Fibroblast of gingiva (primary cell): ENCODE results near the gene NEIL3.
A peak's percentile ranks its signal among the peaks of the same experiment; 100 is the strongest.
"Not testable (repeated sequence)": the region's sequence is repeated elsewhere in the genome, so short reads cannot be mapped to it uniquely, and the experiment has no call there.

Source experiments
- DNase-seq: peaks from one replicate; pipeline ENCODE4 v3.0.0-alpha.2; 2011; ENCODE audit warnings: low read depth

NEIL3 gene

DNA sequence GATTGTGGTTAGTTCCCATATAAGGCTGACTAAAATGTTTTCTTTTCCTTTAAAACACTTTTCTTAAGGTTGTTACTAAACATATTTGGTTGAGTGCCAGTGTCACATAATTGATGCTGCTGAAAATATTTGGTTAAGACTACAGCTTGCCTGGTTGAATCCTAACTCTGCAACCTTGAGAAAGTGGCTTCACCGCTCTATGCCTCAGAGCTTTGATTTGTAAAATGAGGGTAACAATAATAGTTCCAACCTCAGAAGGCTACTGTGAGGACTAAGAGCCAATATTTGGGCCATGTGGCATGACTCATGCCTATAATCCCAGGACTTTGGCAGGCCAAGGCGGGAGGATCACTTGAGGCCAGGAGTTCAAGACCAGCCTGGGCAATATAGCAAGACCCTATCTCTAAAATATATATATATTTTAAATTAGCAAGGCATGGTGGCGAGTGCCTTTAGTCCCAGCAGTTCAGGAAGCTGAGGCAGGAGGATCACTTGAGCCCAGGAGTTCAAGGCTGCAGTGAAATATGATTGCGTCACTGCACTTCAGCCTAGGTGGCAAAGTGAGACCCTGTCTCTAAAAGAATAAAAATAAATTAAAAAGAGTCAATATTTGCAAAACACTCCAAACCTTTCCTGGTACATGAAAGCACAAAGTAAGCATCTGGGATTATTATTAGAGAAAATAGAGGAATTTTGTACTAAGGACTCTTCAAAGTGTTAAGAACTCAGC lies 7.1 kb upstream of the NEIL3 start:
- DNase-seq: peak; percentile 13

DNA sequence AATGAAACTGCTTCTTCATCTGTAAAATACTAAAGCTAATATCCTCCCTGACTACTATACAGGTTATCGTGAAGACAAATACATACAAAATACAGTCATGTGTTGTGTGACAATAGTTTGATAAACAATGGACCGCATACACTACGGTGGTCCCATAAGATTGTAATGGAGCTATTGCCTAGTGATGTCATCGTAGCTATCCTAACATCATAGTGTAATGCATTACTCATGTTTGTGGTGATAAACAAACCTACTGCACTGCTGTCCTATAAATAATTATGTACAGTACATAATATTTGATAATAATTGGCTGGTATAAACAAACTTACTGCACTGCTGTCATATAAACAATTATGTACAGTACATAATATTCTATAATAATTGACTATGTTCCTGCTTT lies 5.6 kb upstream of the NEIL3 start:
- no peak for DNase-seq

DNA sequence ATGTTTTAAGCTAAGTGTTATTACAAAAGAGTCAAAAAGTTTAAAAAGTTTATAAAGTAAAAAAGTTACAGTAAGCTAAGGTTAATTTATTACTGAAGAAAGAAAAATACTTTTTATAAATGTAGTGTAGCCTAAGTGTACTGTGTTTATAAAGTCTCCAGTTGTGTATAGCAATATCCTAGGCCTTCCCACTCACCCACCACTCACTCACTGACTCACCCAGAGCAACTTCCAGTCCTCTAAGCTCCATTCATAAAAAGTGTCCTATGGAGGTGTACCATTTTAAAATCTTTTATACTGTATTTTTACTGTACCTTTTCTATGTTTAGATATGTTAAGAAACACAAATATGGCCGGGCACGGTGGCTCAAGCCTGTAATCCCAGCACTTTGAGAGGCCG lies 4.8 kb upstream of the NEIL3 start:
- not testable (repeated sequence) for DNase-seq

DNA sequence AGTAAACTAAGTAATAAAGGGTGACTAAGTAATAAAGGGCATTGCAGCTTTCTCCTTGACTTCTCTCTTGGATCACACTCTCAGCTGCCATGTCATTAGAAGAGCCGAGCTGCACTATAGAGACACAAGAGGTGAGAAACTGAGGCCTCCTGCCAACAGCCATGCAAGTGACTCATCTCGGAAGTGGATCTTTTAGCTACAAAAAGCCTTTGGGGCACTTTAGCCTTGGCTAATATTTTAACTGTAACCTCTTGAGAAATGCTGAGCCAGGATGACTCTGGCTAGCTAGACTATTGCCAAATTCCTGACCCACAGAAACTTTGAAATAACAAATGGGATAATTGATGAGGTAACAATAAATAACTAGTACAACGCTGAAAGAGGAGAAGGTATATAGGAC lies 1.5 kb upstream of the NEIL3 start:
- DNase-seq: peak; percentile 91

DNA sequence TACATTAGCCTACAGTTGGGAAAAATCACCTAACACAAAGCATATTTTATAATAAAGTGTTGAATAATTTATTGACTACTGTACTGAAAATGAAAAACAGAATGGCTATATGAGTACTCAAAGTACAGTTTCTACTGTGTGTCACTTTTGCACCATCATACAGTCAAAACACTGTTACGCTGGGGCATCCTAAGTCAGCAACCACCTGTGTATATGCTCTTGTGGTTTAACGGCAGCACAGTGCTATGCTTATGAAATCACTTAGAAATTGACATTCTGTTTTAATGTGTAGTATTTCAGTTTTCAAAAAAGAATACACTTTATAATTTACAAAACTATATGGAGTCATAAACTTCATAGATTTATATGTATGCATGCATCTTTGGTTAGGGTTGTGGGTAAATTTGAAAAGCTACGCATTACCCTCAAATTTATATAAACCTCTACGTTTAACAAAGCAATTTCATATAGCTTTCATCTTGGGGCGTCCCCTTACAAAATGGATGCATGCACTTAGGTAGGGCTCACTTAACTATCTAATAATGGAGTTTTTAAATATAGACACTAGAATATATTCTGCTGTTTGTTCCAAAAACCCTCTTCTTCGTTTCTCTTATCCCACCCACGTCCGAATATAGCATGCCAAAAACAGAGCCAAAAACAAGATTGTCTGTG lies 690 bp upstream of the NEIL3 start:
- DNase-seq: no peak

DNA sequence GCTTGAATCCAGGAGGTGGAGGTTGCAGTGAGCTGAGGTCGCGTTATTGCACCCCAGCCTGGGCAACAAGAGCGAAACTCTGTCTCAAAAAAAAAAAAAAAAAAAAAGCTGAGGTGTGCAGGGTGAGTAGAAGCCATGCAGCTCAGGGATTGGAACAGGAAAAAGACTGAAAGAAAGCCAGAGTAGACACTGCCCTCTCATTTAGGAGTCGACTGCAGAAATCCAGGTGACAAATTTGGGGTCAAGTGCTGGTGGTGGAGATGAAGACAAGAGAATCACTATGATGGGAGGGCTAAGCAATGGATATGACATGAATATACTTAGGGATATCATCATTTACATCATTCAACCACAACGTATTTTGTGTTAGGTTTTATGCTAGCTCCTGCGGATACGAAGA lies 1.9 kb downstream of the NEIL3 start:
- DNase-seq: no peak

DNA sequence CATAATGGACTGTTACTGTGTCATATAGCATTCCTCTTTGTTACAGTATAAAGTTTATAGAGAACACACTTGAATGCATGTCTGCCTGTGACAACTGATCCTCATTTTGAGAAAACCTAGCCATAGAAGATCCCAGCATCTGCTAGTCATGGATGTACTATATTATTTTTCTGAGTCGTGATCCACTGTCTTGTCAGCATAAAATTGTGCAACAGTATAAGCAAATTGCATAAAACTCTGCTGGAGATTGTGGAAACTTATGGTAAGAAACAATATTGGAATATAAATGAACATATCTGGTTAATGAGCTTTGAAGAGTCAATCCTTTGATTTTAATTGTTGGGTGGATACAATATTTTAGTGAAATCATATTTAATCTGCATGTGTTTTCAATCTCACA lies 3.6 kb downstream of the NEIL3 start:
- DNase-seq: peak; percentile 57

DNA sequence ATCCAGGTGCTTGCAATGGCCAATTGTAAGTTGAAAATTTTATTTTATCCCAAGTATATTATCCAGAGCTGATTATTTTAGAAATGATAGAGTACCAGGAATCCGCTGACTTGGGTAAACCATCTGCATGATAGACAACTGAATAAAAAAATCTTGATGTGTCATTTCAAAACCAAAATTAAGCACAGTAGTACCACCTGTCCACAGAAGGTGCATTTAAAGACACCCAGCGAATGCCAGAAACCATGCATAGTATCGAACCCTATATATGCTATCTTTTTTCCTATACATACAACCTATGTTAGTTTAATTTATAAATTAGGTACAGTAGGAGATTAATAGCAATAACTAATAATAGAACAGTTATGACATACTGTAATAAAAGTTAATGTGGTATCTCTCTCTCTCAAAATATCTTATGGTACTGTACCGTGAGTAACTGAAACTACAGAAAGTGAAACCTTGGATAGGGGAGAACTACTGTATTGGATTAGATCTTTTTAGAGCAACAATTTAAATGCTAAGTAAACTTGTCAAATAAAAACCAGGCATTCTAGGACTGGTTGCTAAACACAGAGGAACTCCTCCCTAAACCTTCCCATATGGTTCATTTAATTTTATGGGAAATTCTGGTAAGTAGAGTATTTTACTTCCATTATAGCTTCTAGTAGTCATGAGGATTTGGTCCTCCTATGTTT lies 6.2 kb downstream of the NEIL3 start:
- DNase-seq: peak; percentile 29

DNA sequence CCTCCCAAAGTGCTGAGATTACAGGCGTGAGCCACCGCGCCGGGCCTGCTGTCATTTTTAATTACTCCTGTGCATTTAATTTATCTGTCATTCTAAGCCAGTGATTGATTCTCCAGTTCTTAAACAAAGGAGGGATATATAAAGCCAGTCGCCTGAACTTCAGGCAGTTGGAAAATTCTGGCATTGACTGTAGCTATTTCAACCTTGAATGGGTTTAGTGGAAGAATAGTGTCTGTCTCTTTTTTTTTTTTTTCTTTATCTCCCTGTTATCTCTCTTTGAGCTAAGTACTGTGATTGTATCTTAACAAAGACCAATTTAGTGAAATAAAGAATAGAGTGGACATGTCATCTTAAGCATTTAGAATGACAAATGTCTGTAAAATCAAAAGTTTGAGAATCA lies 11.0 kb downstream of the NEIL3 start:
- no peak for DNase-seq

DNA sequence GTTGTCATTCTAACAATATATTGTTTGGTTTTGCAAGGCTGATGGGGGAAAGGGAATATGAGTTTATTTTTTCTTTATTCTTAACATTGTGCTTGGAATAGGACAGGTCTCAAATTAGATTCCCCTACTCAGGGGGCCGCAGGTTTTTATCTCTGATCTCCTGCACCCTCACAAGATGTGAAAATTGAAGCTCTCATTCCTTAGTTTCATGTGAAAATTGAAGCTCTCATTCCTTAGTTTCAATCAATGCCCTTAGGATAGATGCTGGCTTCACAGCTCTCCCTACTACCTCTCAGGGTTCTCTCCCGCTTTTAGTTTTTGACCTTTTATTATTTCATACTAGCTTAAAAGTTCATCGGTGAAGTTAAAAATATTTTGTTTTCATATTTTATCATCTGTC lies 12.0 kb downstream of the NEIL3 start:
- no peak for DNase-seq

DNA sequence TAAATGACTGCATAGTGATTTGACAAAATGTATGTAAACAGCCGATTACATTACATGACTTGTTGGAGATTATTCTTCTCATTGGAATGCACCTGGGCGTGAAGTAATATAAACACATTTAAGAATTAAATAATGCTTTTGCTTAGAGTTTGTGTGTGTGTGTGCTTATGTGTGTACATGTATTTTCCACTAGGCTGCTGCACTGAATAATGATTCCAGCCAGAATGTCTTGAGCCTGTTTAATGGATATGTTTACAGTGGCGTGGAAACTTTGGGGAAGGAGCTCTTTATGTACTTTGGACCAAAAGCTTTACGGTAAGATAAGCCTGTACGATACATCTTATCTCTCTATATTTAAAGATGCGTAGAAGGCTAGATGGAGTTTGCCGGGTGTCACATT lies 12.6 kb downstream of the NEIL3 start:
- peak; percentile 31 for DNase-seq

DNA sequence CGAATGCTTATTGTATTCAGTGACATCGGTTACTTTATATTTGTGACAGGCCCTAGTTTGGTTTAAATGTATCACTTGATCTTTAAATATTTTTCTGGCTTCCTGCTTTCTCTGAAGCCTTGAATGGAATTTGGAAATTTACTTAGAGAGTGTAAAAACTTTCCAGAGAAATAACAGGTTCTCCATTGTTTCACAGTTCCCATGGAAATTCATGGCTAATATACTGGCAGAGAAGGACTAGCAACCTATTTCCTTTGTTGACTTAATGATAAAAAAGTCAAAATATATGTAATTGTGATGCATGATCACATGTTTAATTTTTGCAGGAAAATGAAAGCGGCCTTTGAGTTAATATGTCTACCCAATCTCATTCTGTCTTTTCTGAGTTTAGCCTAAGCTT lies 13.2 kb downstream of the NEIL3 start:
- DNase-seq: no peak

DNA sequence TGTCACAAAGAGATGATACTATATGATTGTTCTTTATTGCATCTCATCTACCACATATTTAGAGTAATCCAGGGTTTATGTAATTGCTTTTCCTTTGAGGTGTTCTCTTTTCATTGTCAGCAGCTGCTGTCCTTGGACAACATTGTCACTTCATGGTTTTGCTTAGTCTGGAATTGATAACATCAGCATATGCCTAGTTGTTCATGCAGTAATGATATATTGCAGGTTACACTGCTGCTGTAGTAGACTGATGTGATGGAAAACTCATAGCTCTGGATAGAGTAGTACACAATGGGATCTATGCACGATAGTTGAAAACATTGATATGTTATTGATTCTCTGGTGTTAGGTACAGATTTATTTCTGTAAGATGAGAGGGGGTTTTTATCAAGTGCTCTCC lies 13.7 kb downstream of the NEIL3 start:
- no peak for DNase-seq

DNA sequence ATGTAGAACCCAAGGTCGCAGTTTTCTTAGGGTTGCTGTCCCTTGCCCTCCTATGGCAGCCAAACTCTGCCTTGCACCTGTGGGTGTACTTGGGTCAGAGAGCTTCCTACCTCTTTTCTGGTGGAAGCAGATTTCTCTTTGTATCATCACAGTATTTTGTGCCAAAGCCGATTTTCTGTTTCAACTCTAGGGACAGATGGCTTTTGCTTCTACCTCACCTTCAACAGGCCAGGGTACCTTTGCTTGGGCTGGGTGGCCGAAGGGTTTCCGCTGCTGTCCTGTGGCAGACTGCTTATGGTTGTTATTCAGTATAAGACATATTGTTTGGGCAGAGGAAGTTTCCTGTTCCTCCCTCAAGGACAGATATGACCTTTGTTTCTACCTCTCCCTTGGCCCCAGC lies 22.4 kb downstream of the NEIL3 start:
- no peak for DNase-seq

DNA sequence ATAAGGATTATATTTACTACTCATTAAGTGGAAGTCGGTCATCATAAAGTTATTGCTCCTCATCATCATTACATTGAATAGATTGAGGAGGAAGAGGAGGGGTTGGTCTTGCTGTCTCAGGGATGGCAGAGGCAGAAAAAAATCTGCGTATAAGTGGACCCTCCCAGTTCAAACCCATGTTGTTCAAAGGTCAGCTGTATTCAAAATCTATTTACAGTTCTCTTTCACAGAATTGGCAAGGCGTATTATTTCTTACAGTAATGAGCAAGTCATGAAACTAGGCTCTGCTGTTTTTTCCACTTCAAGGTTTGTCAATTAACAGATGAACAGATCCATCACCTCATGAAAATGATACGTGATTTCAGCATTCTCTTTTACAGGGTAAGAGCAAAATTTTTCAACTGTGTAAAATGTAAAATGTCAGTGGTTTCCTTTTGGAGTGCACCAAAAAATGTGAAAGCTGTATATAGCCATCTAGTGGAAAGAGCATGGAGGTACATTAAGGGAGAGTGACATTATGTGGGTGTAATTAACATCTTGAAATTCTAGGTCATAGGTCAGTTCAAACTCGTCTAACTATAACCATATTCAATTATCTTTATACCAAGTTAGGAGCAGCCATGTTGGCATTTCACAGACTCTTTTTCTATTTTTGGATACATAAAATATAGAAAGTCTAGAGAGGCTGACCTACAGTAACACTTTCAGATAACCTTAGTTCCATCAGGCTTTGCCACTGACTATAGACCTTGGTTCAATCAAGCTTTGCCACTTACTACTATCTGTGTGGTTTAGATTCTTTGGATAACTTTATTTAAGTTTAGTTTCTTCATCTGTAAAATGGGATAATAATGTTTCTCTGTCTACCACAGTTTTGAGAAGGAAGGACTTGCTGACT lies 30.1 kb downstream of the NEIL3 start:
- peak; percentile 48 for DNase-seq

DNA sequence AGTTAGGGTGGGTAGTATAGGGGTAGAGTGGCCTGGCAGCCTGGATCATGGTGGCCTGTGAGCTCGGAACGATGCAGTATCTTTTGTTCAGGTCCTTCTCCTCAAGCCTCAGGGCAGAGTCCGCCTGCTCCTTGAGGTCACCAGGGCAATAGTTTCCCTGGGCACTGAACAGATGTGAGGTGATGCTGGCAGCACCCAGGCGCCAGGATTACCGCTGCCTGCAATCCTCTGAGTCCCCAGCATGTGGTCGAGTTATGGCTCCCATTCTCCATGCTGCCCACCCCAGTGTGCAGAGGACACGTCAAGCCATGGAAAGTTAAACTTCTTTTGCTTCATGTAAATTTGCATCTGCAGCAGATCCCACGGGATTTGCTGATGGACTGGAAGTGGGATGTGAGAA lies 38.7 kb downstream of the NEIL3 start:
- DNase-seq: no peak

DNA sequence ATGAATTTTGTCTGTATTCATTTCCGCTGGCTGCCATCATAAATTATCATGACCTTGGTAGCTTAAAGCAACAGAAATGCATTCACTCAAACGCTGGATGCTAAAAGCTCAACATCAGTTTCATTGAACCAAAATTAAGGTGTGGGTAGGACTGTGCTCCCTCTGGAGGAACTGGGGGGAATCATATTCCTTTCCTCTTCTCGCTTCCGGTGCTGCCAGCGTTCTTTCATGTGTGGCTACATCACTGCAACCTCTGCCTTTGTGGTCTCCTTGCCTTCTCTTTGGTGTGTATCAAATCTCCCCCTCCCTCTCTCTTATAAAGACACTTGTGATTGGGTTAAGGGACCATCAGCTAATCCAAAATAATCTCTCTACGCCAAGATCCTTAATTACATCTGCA lies 39.5 kb downstream of the NEIL3 start:
- DNase-seq: no peak

DNA sequence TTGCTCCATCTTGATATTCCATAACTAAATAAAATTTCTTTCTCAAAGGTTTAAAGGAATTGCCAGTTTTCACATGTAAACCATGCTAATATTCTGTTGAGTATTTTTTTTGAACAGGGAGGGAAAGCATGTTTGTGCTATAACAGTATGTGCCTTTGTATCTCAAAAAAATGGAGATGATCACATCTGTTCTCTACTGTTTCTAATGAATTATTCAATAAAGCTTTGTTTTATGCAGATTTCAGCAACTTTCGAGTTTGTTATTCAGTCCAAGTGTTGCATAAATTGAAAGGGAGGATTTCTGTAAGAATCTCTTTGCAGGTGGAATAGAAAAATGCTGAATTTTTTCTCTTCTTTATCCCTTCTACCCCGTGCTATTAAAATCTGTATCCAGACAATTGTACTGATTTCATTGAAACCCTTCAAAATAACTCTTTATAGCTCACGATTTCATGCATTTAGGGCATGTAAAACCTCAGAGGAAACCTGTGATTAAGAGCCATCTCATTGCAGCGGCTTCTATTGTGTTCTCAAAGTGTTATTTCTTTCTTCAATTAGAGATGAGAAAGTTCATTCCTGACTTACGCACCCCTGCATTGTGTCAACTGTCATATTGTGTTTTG lies 42.1 kb downstream of the NEIL3 start:
- DNase-seq: no peak

DNA sequence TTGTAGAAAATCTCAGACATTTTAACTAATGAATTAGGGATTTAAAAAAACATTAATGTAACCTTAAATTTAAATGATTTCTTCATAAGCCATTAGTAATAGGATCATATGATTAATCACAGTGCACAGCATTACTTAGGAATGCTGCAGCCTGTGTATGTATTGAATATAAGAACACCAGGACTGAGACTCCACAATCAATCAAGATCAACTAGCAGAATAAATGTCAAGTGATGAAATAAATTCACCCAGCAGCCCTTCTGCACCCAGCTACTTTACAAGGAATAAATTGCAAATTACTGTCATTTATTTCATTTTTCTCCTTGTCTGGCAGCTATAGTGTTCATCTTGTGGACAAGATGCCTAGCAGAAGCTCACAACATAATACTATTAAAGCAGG lies 46.5 kb downstream of the NEIL3 start:
- DNase-seq: no peak

DNA sequence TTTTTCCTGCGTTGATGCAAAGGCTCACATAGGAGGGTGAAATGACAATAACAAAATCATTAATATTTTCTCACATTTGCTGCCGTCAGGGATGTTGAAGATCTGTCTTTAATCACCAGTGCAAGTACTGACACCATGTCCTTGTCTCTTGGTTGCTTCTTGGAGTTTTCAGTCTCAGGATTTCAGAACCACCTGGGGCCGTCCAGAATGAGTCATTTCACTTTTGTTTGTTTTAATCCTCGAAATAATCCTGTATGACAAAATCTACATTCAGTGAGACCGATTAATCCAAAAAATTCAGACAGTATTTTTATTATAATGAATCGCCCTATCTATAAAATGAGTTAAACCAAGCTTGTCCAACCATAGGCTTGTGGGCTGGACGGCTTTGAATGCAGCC lies 47.2 kb downstream of the NEIL3 start:
- no peak for DNase-seq

DNA sequence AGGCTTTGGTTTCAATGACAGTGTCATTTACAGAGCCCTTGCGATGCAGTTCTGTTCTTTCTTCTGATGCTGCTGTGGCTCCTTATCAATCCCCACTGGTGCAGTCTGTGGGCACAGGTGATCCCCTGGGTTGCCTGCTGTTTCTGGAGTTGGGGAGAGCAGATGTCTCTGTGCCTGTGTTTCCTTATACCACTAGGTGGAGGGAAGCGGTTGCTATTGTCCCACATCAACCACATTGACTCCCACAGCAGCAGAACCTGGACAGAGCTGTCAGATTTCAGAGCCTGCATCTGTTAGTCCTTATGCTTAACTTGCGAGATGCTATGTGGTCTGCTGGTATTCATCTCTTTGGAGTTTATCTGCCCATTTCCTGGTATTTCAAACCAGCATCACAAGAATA lies 57.7 kb downstream of the NEIL3 start:
- peak; percentile 13 for DNase-seq

DNA sequence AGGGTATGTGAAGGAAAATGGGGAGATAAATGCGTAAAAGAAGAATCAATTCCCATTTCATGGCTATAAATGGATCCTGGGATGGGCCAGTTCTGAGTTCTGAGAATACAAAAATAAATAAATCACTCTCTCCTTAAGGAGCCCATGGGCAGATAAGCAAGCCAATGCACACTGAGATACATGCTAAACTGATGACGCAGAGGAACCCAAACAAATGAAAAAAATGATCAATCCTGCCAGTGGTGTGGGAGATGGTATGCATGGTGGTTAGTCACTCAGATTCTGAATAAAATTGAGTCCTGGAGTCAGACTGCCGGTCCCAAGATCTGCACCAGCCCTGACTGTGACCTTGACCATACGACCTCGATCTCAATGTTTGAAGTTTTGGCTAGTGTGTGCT lies 59.7 kb downstream of the NEIL3 start:
- DNase-seq: no peak
